ENCODE measurements around the gene RNU5D-1. TPM values are rescaled to one million over a fixed set of nuclear protein-coding genes. Genes with fewer than 3 reads are reported as not detected.

Gene RNU5D-1
- polyA plus RNA-seq, 3 donors: not detected

DNA sequence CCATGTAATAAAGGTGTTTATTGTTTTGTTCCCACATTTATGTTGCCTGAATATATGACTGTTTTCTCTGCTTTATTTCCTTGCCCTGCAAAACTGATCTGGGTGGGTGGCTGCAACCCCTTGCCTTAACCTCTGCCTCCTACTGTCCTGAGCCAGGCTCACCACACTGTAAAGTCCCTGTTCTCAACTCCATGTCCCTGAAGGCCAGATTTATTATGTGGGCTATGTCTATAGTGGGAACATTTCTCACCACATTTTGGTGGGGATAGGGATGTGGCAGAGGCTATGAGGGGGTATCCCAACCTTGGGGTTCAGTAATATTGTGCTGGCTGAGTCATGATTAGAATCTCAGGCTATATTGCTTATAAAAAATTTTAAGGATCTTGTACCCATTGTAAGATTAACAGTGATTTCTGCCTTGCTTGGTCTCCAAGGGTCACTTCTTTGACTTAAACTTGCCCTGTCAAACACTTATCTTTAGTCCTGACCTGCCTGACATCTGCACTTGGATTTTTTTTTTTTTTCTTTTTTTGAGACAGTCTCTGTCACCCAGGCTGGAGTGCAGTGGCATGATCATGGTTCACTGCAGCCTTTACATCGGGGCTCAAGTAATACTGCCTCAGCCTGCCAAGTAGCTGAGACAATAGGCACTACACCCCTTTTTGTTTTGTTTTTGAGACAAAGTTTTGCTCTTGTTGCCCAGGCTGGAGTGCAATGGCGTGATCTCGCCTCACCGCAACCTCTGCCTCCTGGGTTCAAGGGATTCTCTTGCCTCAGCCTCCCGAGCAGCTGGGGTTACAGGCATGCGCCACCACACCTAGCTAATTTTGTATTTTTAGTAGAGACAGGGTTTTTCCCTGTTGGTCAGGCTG is 48.0 kb upstream of the RNU5D-1 start:
- no peak overlapping the region for H3K27ac ChIP-seq (ENCODE audit: low read depth in 1 of 2, low read length in 2 of 2)
- H3K27me3 ChIP-seq (ENCODE audit: control insufficient read depth in 2 of 2, insufficient read depth in 2 of 2, low read length in 2 of 2): no peaks in the 10 kb centered on the region
- H3K79me2 ChIP-seq (ENCODE audit: insufficient read depth, low read length): peaks cover 34% of the 10 kb centered on the region
- H3K36me3 ChIP-seq (replicated peaks in 1 of 2; ENCODE audit: control insufficient read depth in 1 of 2, insufficient read depth in 2 of 2, low read length in 2 of 2): peaks cover 32 to 54% of the 10 kb centered on the region in 2 donors
- TF ChIP-seq CTCF (IDR thresholded peaks at IDR 0.05): no peak
- WGBS (ENCODE audit: insufficient coverage): 96% methylated on average over 5 of the region's 6 CpGs
- no peak overlapping the region for H3K9ac ChIP-seq (ENCODE audit: insufficient read depth, low read length, poor library complexity, severe bottlenecking)
- intact Hi-C loops (cut with micrococcal nuclease): loop anchor here (5.0 to 10.0 kb wide), 4 partner anchors 37 to 523 kb away; partner anchors contain the start of gene EIF2B3 (in 1 of the 2)
- no peaks in the 10 kb centered on the region for H3K9me3 ChIP-seq (replicated peaks in 1 of 2; ENCODE audit: control insufficient read depth in 1 of 2, insufficient read depth in 1 of 2, low read length in 2 of 2)
- no peak overlapping the region for H3K4me2 ChIP-seq (replicated peaks; ENCODE audit: extremely low read depth, low read length, poor library complexity, severe bottlenecking)
- Mint-ChIP-seq H3K36me3 (peaks cover 52 to 57% of the 10 kb centered on the region in 2 donors), H3K4me3 (no peak overlapping the region), H3K4me1 (peaks cover 39% of the 10 kb centered on the region), H3K9me3 (no peaks in the 10 kb centered on the region), H3K27ac (peak overlapping the region in 6 of 7 donors; percentile 27 to 75 (median 52)), H3K27me3 (ENCODE audit: low read depth in 3 of 3) (peaks cover 0 to 3% (median 0%) of the 10 kb centered on the region in 3 donors)
- H2AFZ ChIP-seq (ENCODE audit: insufficient read depth, low read depth, low read length, poor library complexity, severe bottlenecking): no peak overlapping the region
- H3K4me3 ChIP-seq (replicated peaks in 1 of 3; ENCODE audit: low read depth in 2 of 3, low read length in 3 of 3): no peak overlapping the region
- peaks cover 45% of the 10 kb centered on the region for H4K20me1 ChIP-seq (ENCODE audit: insufficient read depth, low read length)
- no peak for DNase-seq
- peaks cover 27 to 37% of the 10 kb centered on the region in 2 donors for H3K4me1 ChIP-seq (ENCODE audit: control insufficient read depth in 1 of 2, insufficient read depth in 2 of 2, low read length in 2 of 2)

GRCh38 chr1:44777969-44778635 is 47.1 kb upstream of the RNU5D-1 start:
- Histone ChIP-seq H2AFZ (ENCODE audit: insufficient read depth, low read depth, low read length, poor library complexity, severe bottlenecking) (no peak overlapping the region), H3K9ac (ENCODE audit: insufficient read depth, low read length, poor library complexity, severe bottlenecking) (no peak overlapping the region), H3K36me3 (replicated peaks in 1 of 2; ENCODE audit: control insufficient read depth in 1 of 2, insufficient read depth in 2 of 2, low read length in 2 of 2) (peaks cover 32 to 54% of the 10 kb centered on the region in 2 donors), H3K4me1 (ENCODE audit: control insufficient read depth in 1 of 2, insufficient read depth in 2 of 2, low read length in 2 of 2) (peaks cover 23 to 31% of the 10 kb centered on the region in 2 donors), H3K27ac (ENCODE audit: low read depth in 1 of 2, low read length in 2 of 2) (peak overlapping the region in 1 of 2 donors; percentile 93), H3K9me3 (replicated peaks in 1 of 2; ENCODE audit: control insufficient read depth in 1 of 2, insufficient read depth in 1 of 2, low read length in 2 of 2) (no peaks in the 10 kb centered on the region), H4K20me1 (ENCODE audit: insufficient read depth, low read length) (peaks cover 45% of the 10 kb centered on the region), H3K27me3 (ENCODE audit: control insufficient read depth in 2 of 2, insufficient read depth in 2 of 2, low read length in 2 of 2) (no peaks in the 10 kb centered on the region), H3K4me2 (replicated peaks; ENCODE audit: extremely low read depth, low read length, poor library complexity, severe bottlenecking) (no peak overlapping the region), H3K4me3 (replicated peaks in 1 of 3; ENCODE audit: low read depth in 2 of 3, low read length in 3 of 3) (no peak overlapping the region), H3K79me2 (ENCODE audit: insufficient read depth, low read length) (peaks cover 34% of the 10 kb centered on the region)
- peak overlapping the region; percentile 30 to 79 (median 66) for H3K27ac Mint-ChIP-seq
- no peak for DNase-seq
- 49% methylated on average over 8 of the region's 13 CpGs for WGBS (ENCODE audit: insufficient coverage)
- H3K9me3 Mint-ChIP-seq: no peaks in the 10 kb centered on the region
- peaks cover 34% of the 10 kb centered on the region for H3K4me1 Mint-ChIP-seq
- H3K36me3 Mint-ChIP-seq: peaks cover 46 to 57% of the 10 kb centered on the region in 2 donors
- peaks cover 0 to 3% (median 0%) of the 10 kb centered on the region in 3 donors for H3K27me3 Mint-ChIP-seq (ENCODE audit: low read depth in 3 of 3)
- intact Hi-C loops (cut with micrococcal nuclease): loop anchor here (5.0 to 10.0 kb wide), 4 partner anchors 36 to 524 kb away; partner anchors contain the start of gene EIF2B3 (in 1 of the 2)
- no peak for TF ChIP-seq CTCF (IDR thresholded peaks at IDR 0.05)
- no peak overlapping the region for H3K4me3 Mint-ChIP-seq

Measured in CD14-positive monocyte (primary cell).